Neural cell (in vitro differentiated cells): Measurements from ENCODE around the gene LAGE3. TPM values are rescaled to one million over a fixed set of nuclear protein-coding genes. Genes with fewer than 3 reads are reported as not detected.

Experiments
- H2AFZ ChIP-seq: fragments of 200-600, 300-800 bp; sonication (generic), shearing (Covaris generic); 2 replicates; pipeline ENCODE4 v1.6.0; 2014; ENCODE audit warnings: low read depth, mild to moderate bottlenecking, antibody characterized with exemption, low read length, moderate library complexity
- H3F3A ChIP-seq: fragments of 200-600 bp; shearing (Covaris generic); 2 replicates; pipeline ENCODE4 v1.6.1; 2016; ENCODE audit warnings: mild to moderate bottlenecking, moderate library complexity, mixed read lengths, antibody characterized with exemption, low read length; ENCODE audit not compliant: insufficient read depth, poor library complexity, severe bottlenecking
- H3K27ac ChIP-seq: fragments of 200-600, 300-800 bp; sonication (generic), shearing (Covaris generic); 2 replicates; pipeline ENCODE4 v1.5.1; 2014; ENCODE audit warnings: mild to moderate bottlenecking, low read length, moderate library complexity
- H3K27me3 ChIP-seq: fragments of 300-800, 200-600 bp; sonication (generic), shearing (Covaris generic); 2 replicates; pipeline ENCODE4 v1.6.0; 2014; ENCODE audit warnings: mild to moderate bottlenecking, low read depth, low read length, moderate library complexity; ENCODE audit not compliant: insufficient read depth
- H3K36me3 ChIP-seq: fragments of 300-800, 200-600 bp; sonication (generic), shearing (Covaris generic); 2 replicates; pipeline ENCODE4 v1.5.1; 2014; ENCODE audit warnings: mild to moderate bottlenecking, antibody characterized with exemption, low read length, moderate library complexity; ENCODE audit not compliant: insufficient read depth
- H3K4me2 ChIP-seq: fragments of 300-800, 200-600 bp; sonication (generic), shearing (Covaris generic); 2 replicates; pipeline ENCODE4 v1.6.0; 2014; ENCODE audit warnings: mild to moderate bottlenecking, low read length
- H3K4me3 ChIP-seq: fragments of 300-800, 200-600 bp; sonication (generic), shearing (Covaris generic); 2 replicates; pipeline ENCODE4 v1.5.1; 2014; ENCODE audit warnings: mild to moderate bottlenecking, low read length, moderate library complexity
- H3K79me2 ChIP-seq: fragments of 200-600 bp; shearing (Covaris generic); replicated peaks from 2 replicates; pipeline ENCODE4 v1.6.0; 2014; ENCODE audit warnings: mild to moderate bottlenecking, low read length, moderate library complexity; ENCODE audit not compliant: insufficient read depth
- H3K9ac ChIP-seq: fragments of 300-800, 200-600 bp; sonication (generic), shearing (Covaris generic); 2 replicates; pipeline ENCODE4 v1.6.1; 2016; ENCODE audit warnings: mild to moderate bottlenecking, low read length, mixed read lengths
- H3K9me2 ChIP-seq: fragments of 200-600 bp; shearing (Covaris generic); 2 replicates; pipeline ENCODE4 v1.6.1; 2016; ENCODE audit warnings: mild to moderate bottlenecking, low read length, mixed read lengths; ENCODE audit not compliant: insufficient read depth
- H3K9me3 ChIP-seq: fragments of 200-600, 300-800 bp; sonication (generic), shearing (Covaris generic); 2 replicates; pipeline ENCODE4 v1.6.1; 2016; ENCODE audit warnings: mild to moderate bottlenecking, mixed run types, low read length, moderate library complexity, mixed read lengths
- H4K20me1 ChIP-seq: fragments of 200-600 bp; shearing (Covaris generic); 2 replicates; pipeline ENCODE4 v1.6.1; 2016; ENCODE audit warnings: mild to moderate bottlenecking, mixed run types; ENCODE audit not compliant: insufficient read depth
- CTCF ChIP-seq: fragments of 450-650 bp; IDR thresholded peaks from 2 replicates; pipeline ENCODE4 v1.5.1; 2014; ENCODE audit warnings: antibody characterized with exemption, mild to moderate bottlenecking, moderate library complexity; ENCODE audit not compliant: poor library complexity, severe bottlenecking
- EP300 ChIP-seq: fragments of 450-650 bp; conservative IDR thresholded peaks from 2 replicates; pipeline ENCODE4 v1.6.1; 2014; ENCODE audit warnings: antibody characterized with exemption, mild to moderate bottlenecking, moderate library complexity; ENCODE audit not compliant: poor library complexity, severe bottlenecking
- EZH2 ChIP-seq: fragments of 200-600, 300-800 bp; shearing (Covaris generic), sonication (generic); IDR thresholded peaks from 2 replicates; pipeline ENCODE4 v1.6.1; 2014; ENCODE audit warnings: antibody characterized with exemption, low read length, borderline replicate concordance, mild to moderate bottlenecking; ENCODE audit not compliant: insufficient read depth, poor library complexity, severe bottlenecking
- MXI1 ChIP-seq: fragments of 450-650 bp; conservative IDR thresholded peaks from 2 replicates; pipeline ENCODE4 v1.6.1; 2014; ENCODE audit warnings: antibody characterized with exemption, mild to moderate bottlenecking; ENCODE audit not compliant: poor library complexity, severe bottlenecking
- POLR2AphosphoS5 ChIP-seq: IDR thresholded peaks from 2 replicates; pipeline ENCODE4 v1.6.1; 2012
- RAD21 ChIP-seq: fragments of 450-650 bp; conservative IDR thresholded peaks from 2 replicates; pipeline ENCODE4 v1.6.1; 2014; ENCODE audit warnings: antibody characterized with exemption, mild to moderate bottlenecking, moderate library complexity
- REST ChIP-seq: IDR thresholded peaks from 2 replicates; pipeline ENCODE4 v1.6.1; 2012; ENCODE audit warnings: borderline replicate concordance
- SMC3 ChIP-seq: fragments of 450-650 bp; conservative IDR thresholded peaks from 2 replicates; pipeline ENCODE4 v1.6.1; 2014; ENCODE audit warnings: antibody characterized with exemption, mild to moderate bottlenecking, moderate library complexity; ENCODE audit not compliant: poor library complexity
- TAF1 ChIP-seq: IDR thresholded peaks from 2 replicates; pipeline ENCODE4 v1.6.1; 2012; ENCODE audit warnings: low read depth
- polyA plus RNA-seq: library from polyadenylated mRNA; depleted of rRNA; stranded (reverse); fragments of >200 nt; gene quantifications from 2 replicates; pipeline ENCODE4 v1.2.3, GENCODE V29; 2014

The LAGE3 gene
- polyA plus RNA-seq, 1 donor from 2014 or later, result 37.3 TPM

GRCh38 chrX:154490414-154491083 is 11.5 kb upstream of the LAGE3 start, which contains the start of gene SLC10A3:
Gene SLC10A3, minus strand, starts transcription at chrX:154490629. Its CDS starts 1,689 bp downstream, at chrX:154488940.
- Histone ChIP-seq H3K4me2 (peak within 1 kb of the TSS; percentile 25), H4K20me1 (no peaks in the 10 kb centered on the region), H3K36me3 (no peaks in the 10 kb centered on the region), H3K27me3 (no peaks in the 10 kb centered on the region), H3K9me3 (no peaks in the 10 kb centered on the region), H3K4me3 (peak within 1 kb of the TSS; percentile 67), H3K27ac (peak within 1 kb of the TSS; percentile 81), H3K9ac (peak within 1 kb of the TSS; percentile 74), H3K9me2 (no peaks in the 10 kb centered on the region), H2AFZ (peak within 1 kb of the TSS; percentile 40), H3K79me2 (no peaks in the 10 kb centered on the region), H3F3A (no peaks in the 10 kb centered on the region)
- TF ChIP-seq EZH2 (no peak), MXI1 (no peak), REST (peak; percentile 47), TAF1 (no peak), POLR2AphosphoS5 (peak; percentile 71), SMC3 (peak; percentile 7), CTCF (peak; percentile 15)

- Histone ChIP-seq H3K9me3 (no peaks in the 10 kb centered on the region), H3K4me3 (peak overlapping the region; percentile 67), H3K27me3 (no peaks in the 10 kb centered on the region), H3K9ac (peak overlapping the region; percentile 74), H3K9me2 (no peaks in the 10 kb centered on the region), H2AFZ (peak overlapping the region; percentile 8), H3F3A (no peaks in the 10 kb centered on the region), H3K79me2 (no peaks in the 10 kb centered on the region), H3K4me2 (peak overlapping the region; percentile 25), H4K20me1 (no peaks in the 10 kb centered on the region), H3K36me3 (no peaks in the 10 kb centered on the region), H3K27ac (peak overlapping the region; percentile 45)
- TF ChIP-seq REST (no peak), EZH2 (no peak), RAD21 (no peak), POLR2AphosphoS5 (no peak), MXI1 (no peak), SMC3 (no peak), CTCF (no peak), TAF1 (no peak), EP300 (no peak)
Observed at GRCh38 chrX:154490021-154490413, 10.9 kb upstream of the LAGE3 start.
